IMR-90 (cell line): ENCODE data around the gene GAREM1.

Experiments used
- BHLHE40 ChIP-seq: fragments of 150-350 bp; IDR thresholded peaks from 2 replicates; pipeline ENCODE4 v1.6.1; 2016; ENCODE audit warnings: mild to moderate bottlenecking, low read depth, low read length
- CTCF ChIP-seq: conservative IDR thresholded peaks from 2 replicates; pipeline ENCODE4 v1.5.1; 2012; ENCODE audit warnings: mild to moderate bottlenecking, low read depth, low read length, improper control_type of control experiment
- RCOR1 ChIP-seq: IDR thresholded peaks from 2 replicates; pipeline ENCODE4 v1.6.1; 2012; ENCODE audit warnings: mild to moderate bottlenecking, low read length, improper control_type of control experiment; ENCODE audit not compliant: insufficient replicate concordance

- TF ChIP-seq CTCF (no peak), RCOR1 (no peak), BHLHE40 (no peak)
Measured at GRCh38 chr18:32405588-32405987, 65.1 kb downstream of the GAREM1 start.
